ENCODE measurements around the gene CNOT4. TPM values are rescaled to one million over a fixed set of nuclear protein-coding genes. Genes with fewer than 3 reads are reported as not detected.

Gene CNOT4
- total and polyA plus RNA-seq, 10 of the 15 experiments (the other 5 are each of a cell fraction or from before 2014, with no cell fraction given) = 9.4 to 29.6 (median 16.6) TPM

GRCh38 chr7:135518748-135519147 is 8.8 kb upstream of the CNOT4 start:
- Histone ChIP-seq H2AFZ (ENCODE audit: control insufficient read depth, low read depth, low read length) (no peak overlapping the region), H3K9ac (ENCODE audit: control insufficient read depth, insufficient read depth, low read length) (no peak overlapping the region), H3K4me3 (no peak overlapping the region), H3K36me3 (ENCODE audit: control insufficient read depth in 2 of 2, insufficient read depth in 2 of 2, low read length in 1 of 2) (no peaks in the 10 kb centered on the region), H3K79me2 (ENCODE audit: control insufficient read depth, insufficient read depth, low read length) (no peaks in the 10 kb centered on the region), H3K27ac (ENCODE audit: control insufficient read depth, insufficient read depth) (no peak overlapping the region), H3K4me2 (ENCODE audit: control insufficient read depth, insufficient read depth) (no peak overlapping the region), H3K9me3 (replicated peaks; ENCODE audit: control insufficient read depth, insufficient read depth, low read length) (no peaks in the 10 kb centered on the region), H4K20me1 (ENCODE audit: control insufficient read depth, insufficient read depth) (no peaks in the 10 kb centered on the region), H3K4me1 (ENCODE audit: control insufficient read depth, insufficient read depth, low read length) (no peaks in the 10 kb centered on the region), H3K27me3 (replicated peaks in 1 of 2; ENCODE audit: control insufficient read depth in 2 of 2, insufficient read depth in 2 of 2, low read length in 1 of 2) (no peaks in the 10 kb centered on the region)
- 63% methylated on average over 1 of the region's 1 CpG for WGBS (ENCODE audit: insufficient coverage, insufficient replicate concordance, low lambda C conversion rate, missing lambda C conversion rate)
- DNase-seq (ENCODE audit: low read depth, low spot score) (no peak), FAIRE-seq (no peak), ATAC-seq (no peak)
- ChIA-PET RAD21 (ENCODE audit: unreplicated experiment) (no interaction called here), CTCF (interaction anchor here (1.1 kb wide), 1 partner anchor 105 kb away, joined by 3 read pairs; no protein-coding TSS in a partner anchor), POLR2A (no interaction called here), SMC1A (ENCODE audit: uncharacterized antibody, unreplicated experiment) (interaction anchor here (0.6 kb wide), 1 partner anchor 1719 kb away, joined by 3 read pairs; no protein-coding TSS in a partner anchor)
- in situ Hi-C loops (cut with MboI) (no loop called here), intact Hi-C loops (cut with micrococcal nuclease; ENCODE audit: unreplicated experiment) (no loop called here)
- BruUV-seq (replicated peaks) = no TSS peak
- no peak for TF ChIP-seq SP1 (IDR thresholded peaks at IDR 0.05; ENCODE audit: low read depth, low read length)

GRCh38 chr7:135517060-135517459 is 7.2 kb upstream of the CNOT4 start:
- Histone ChIP-seq H2AFZ (ENCODE audit: control insufficient read depth, low read depth, low read length) (no peak overlapping the region), H3K4me3 (no peak overlapping the region), H3K4me2 (ENCODE audit: control insufficient read depth, insufficient read depth) (no peak overlapping the region), H3K27ac (ENCODE audit: control insufficient read depth, insufficient read depth) (no peak overlapping the region), H3K9me3 (replicated peaks; ENCODE audit: control insufficient read depth, insufficient read depth, low read length) (no peaks in the 10 kb centered on the region), H3K36me3 (ENCODE audit: control insufficient read depth in 2 of 2, insufficient read depth in 2 of 2, low read length in 1 of 2) (no peaks in the 10 kb centered on the region), H4K20me1 (ENCODE audit: control insufficient read depth, insufficient read depth) (no peaks in the 10 kb centered on the region), H3K27me3 (replicated peaks in 1 of 2; ENCODE audit: control insufficient read depth in 2 of 2, insufficient read depth in 2 of 2, low read length in 1 of 2) (no peaks in the 10 kb centered on the region), H3K4me1 (ENCODE audit: control insufficient read depth, insufficient read depth, low read length) (no peaks in the 10 kb centered on the region), H3K79me2 (ENCODE audit: control insufficient read depth, insufficient read depth, low read length) (no peaks in the 10 kb centered on the region), H3K9ac (ENCODE audit: control insufficient read depth, insufficient read depth, low read length) (no peak overlapping the region)
- 73% methylated on average over 3 of the region's 3 CpGs for WGBS (ENCODE audit: insufficient coverage, insufficient replicate concordance, low lambda C conversion rate, missing lambda C conversion rate)
- SMC1A ChIA-PET (ENCODE audit: uncharacterized antibody, unreplicated experiment) = no interaction called here
- CTCF ChIA-PET = interaction anchor here (1.0 to 4.1 kb wide), 2 partner anchors 128 to 236 kb away, joined by 3 to 15 read pairs; no protein-coding TSS in a partner anchor
- POLR2A ChIA-PET = no interaction called here
- DNase-seq (ENCODE audit: low read depth, low spot score) = no peak
- in situ Hi-C loops (cut with MboI) (no loop called here), intact Hi-C loops (cut with micrococcal nuclease; ENCODE audit: unreplicated experiment) (no loop called here)
- RAD21 ChIA-PET (ENCODE audit: unreplicated experiment) = no interaction called here
- BruUV-seq (replicated peaks) = no TSS peak
- no peak for FAIRE-seq
- ATAC-seq = no peak
- TF ChIP-seq HCFC1 (IDR thresholded peaks at IDR 0.05; ENCODE audit: low read length) = no peak
- TF ChIP-seq CHD1 (IDR thresholded peaks at IDR 0.05; ENCODE audit: low read depth, low read length) = no peak
- TF ChIP-seq ZNF207 (IDR thresholded peaks at IDR 0.05; ENCODE audit: borderline replicate concordance) = no peak
- TF ChIP-seq PBX3 (IDR thresholded peaks at IDR 0.05; ENCODE audit: insufficient replicate concordance, low read depth, low read length) = no peak
- TF ChIP-seq ZNF217 (IDR thresholded peaks at IDR 0.05) = no peak
- no peak for TF ChIP-seq HDAC2 (IDR thresholded peaks at IDR 0.05)
- no peak for TF ChIP-seq CEBPZ (IDR thresholded peaks at IDR 0.05; ENCODE audit: low read depth, low read length)
- no peak for TF ChIP-seq RUNX3 (IDR thresholded peaks at IDR 0.05; ENCODE audit: low read length)
- no peak for TF ChIP-seq NFIC (IDR thresholded peaks at IDR 0.05; ENCODE audit: low read depth, low read length)
- no peak for TF ChIP-seq RBBP5 (conservative IDR thresholded peaks at IDR 0.05)
- TF ChIP-seq ZNF274 (IDR thresholded peaks at IDR 0.05; ENCODE audit: insufficient read depth, insufficient read length) = no peak
- TF ChIP-seq CTCF (IDR thresholded peaks at IDR 0.05 in 2 of 3, conservative IDR thresholded peaks at IDR 0.05 in 1 of 3; ENCODE audit: control insufficient read depth in 2 of 3, extremely low read depth in 1 of 3, insufficient read depth in 1 of 3, low read depth in 3 of 3, low read length in 3 of 3) = no peak

Data from GM12878 (cell line).